ENCODE measurements around the gene SCGB2B2. TPM values are rescaled to one million over a fixed set of nuclear protein-coding genes. Genes with fewer than 3 reads are reported as not detected.

The SCGB2B2 gene
- total RNA-seq, 4 donors from 2014 or later, result 4.3 to 8.3 (median 6.6) TPM

GRCh38 chr19:34712395-34713261 lies 35.7 kb upstream of the SCGB2B2 start:
- TF ChIP-seq CTCF (IDR thresholded peaks at IDR 0.05), result peak in 1 of 3 donors; percentile 64
- no peak for TF ChIP-seq POLR2A (IDR thresholded peaks at IDR 0.05)
- H3K4me3 ChIP-seq (ENCODE audit: low read depth, poor library complexity, severe bottlenecking), result no peak overlapping the region
- WGBS, 2 donors, result 33 to 35% methylated on average over 11 of the region's 11 CpGs
- DNase-seq (ENCODE audit: low spot score in 2 of 2), result peak in 1 of 2 donors; percentile 71
- intact Hi-C loops (cut with DNase I; ENCODE audit: low total_unique reads), result loop anchor here (5.0 to 10.0 kb wide), 3 partner anchors 78 to 938 kb away; no protein-coding TSS in a partner anchor

DNA sequence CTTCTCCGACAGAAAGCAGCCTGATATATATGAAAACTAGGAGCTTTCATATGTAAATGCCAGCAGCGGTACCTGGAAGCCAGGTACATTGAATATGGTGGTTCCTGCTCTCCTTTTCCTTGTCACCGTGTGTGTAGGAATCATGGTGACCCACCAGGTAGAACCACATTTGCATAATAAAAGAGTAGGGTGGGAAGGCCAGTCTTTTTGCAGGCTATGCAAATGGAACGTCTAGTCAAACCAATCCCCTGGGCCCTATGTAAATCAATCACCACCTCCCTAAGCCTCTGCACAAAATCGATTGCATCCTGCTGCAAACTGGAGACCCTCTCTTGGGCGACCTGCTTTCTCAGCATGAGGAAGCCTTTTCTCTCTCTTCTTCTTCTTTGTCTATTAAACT lies 34.9 kb upstream of the SCGB2B2 start:
- intact Hi-C loops (cut with DNase I; ENCODE audit: low total_unique reads), result loop anchor here (5.0 to 10.0 kb wide), 3 partner anchors 77 to 937 kb away; no protein-coding TSS in a partner anchor
- no peak overlapping the region for H3K4me3 ChIP-seq (ENCODE audit: low read depth, poor library complexity, severe bottlenecking)
- TF ChIP-seq POLR2A (IDR thresholded peaks at IDR 0.05) (no peak), CTCF (IDR thresholded peaks at IDR 0.05) (no peak)
- WGBS, 2 donors, result 68 to 69% methylated on average over 6 of the region's 6 CpGs
- no peak for DNase-seq (ENCODE audit: low spot score in 2 of 2)

GRCh38 chr19:34707661-34708060 lies 30.7 kb upstream of the SCGB2B2 start:
- DNase-seq (ENCODE audit: low spot score in 2 of 2), result no peak
- 64 to 79% methylated on average over 2 of the region's 2 CpGs for WGBS, 2 donors
- no peak for TF ChIP-seq POLR2A (IDR thresholded peaks at IDR 0.05)
- no peak for TF ChIP-seq CTCF (IDR thresholded peaks at IDR 0.05)
- intact Hi-C loops (cut with DNase I; ENCODE audit: low total_unique reads), result no loop called here
- no peak overlapping the region for H3K4me3 ChIP-seq (ENCODE audit: low read depth, poor library complexity, severe bottlenecking)

DNA sequence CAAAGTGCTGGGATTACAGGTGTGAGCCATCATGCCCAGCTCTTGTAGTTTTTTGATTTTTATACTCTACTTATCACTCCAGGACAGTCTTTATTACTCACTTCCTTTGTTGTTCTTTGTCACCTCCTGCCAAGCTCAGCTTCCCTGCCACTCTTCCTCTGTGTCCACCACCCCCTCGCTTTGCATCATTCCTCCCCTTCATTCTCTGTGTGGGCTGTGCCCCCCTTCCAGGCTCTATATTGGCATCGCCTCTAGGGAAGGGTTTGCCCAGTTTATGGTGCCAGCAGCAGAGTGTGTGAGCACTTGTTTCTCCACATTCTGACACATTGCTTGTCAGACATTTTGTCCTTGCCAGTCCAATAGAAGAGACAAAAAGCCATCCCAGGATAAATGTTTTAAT lies 15.6 kb upstream of the SCGB2B2 start:
- DNase-seq (ENCODE audit: low spot score in 2 of 2), result no peak
- TF ChIP-seq CTCF (IDR thresholded peaks at IDR 0.05) (no peak), POLR2A (IDR thresholded peaks at IDR 0.05) (no peak)
- intact Hi-C loops (cut with DNase I; ENCODE audit: low total_unique reads), result no loop called here
- H3K4me3 ChIP-seq (ENCODE audit: low read depth, poor library complexity, severe bottlenecking), result no peak overlapping the region
- 36 to 63% methylated on average over 2 of the region's 2 CpGs for WGBS, 2 donors

DNA sequence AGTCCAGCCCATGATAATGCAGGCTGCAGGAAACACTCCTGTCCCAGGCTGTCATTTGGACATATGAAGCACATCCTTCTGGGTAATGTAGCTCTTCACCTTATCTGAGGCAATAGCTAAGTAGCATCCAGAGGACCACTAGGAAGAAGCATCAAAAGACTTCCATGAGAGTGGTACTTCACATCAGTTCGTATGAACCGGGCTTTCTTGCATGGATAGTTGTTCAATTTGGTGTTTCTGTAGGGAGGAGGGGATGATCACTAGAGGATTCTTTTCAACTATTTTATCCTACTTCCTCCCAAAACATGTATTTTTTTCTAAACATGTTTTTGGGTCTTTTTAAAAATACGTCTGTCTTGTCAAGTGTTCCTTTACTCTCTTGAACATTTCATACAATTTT lies 13.4 kb upstream of the SCGB2B2 start:
- no peak overlapping the region for H3K4me3 ChIP-seq (ENCODE audit: low read depth, poor library complexity, severe bottlenecking)
- 84 to 90% methylated on average over 3 of the region's 3 CpGs for WGBS, 2 donors
- intact Hi-C loops (cut with DNase I; ENCODE audit: low total_unique reads), result no loop called here
- no peak for DNase-seq (ENCODE audit: low spot score in 2 of 2)
- no peak for TF ChIP-seq CTCF (IDR thresholded peaks at IDR 0.05)
- TF ChIP-seq POLR2A (IDR thresholded peaks at IDR 0.05), result no peak

All from lower leg skin (tissue), 4 donors.